Measurements from ENCODE around the gene PRKAR1B.

Gene PRKAR1B

GRCh38 chr7:601036-601594 lies 126.0 kb downstream of the PRKAR1B start:
- DNase-seq = no peak

- DNase-seq = no peak
Measured at GRCh38 chr7:600149-601035, 126.7 kb downstream of the PRKAR1B start.

DNA sequence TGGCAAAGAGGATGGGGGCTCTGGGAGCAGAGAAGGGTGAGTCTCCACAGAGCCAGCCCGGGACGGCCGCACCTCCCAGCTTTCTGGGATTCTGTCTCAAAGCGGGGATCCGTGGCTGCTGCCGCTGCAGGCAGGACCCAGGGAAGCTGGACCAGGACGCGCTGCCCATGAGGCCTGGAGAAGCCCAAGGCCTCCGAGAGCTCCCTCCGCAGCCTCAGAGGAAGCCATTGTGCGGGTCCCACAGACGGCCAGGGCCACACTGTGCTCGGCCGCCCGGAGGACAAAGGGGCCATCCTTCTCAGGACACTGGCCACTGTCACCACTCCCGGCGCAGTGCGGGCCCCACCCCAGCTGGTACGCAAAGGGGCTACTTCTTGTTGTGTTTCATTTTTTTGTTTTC lies 128.2 kb downstream of the PRKAR1B start:
- DNase-seq = no peak

GRCh38 chr7:597348-598178 lies 129.5 kb downstream of the PRKAR1B start:
- DNase-seq = no peak

DNA sequence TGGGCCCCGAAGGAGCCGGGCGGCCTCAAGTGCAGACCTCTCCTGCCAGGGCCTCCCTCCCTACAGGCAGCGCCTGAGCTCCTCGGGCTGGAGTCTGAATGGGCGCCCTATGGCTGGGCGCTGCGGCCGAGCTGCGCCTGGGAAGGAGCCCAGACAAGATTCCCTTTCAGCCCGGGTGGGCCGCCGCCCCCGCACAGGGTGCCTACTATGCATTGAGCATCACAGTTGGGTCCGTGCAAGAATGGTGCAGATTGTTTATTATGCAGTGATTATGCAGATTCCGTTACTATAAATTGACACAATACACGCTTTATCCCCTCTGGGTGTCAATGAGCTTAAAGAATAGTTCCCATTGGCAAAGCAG lies 130.3 kb downstream of the PRKAR1B start:
- no peak for DNase-seq

GRCh38 chr7:596071-596818 lies 130.8 kb downstream of the PRKAR1B start:
- no peak for DNase-seq

DNA sequence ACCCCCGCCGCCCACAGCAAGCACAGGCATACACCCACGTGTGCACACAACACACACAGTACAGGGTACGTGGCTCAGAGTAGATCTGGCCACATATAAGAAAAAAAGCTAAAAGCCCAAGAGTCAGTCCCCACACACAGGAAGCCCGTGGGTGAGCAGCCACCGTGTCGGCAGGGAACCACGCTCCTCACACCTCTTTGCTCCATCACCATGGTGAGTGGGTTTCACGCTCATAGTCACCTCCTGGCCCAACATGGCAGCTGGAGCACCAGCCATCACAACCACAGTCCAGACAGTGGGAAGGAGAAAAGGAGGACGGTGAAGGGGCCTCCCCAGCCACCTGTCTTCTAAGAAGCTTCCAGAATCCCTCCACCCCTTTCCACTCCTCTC lies 131.5 kb downstream of the PRKAR1B start:
- DNase-seq = no peak

DNA sequence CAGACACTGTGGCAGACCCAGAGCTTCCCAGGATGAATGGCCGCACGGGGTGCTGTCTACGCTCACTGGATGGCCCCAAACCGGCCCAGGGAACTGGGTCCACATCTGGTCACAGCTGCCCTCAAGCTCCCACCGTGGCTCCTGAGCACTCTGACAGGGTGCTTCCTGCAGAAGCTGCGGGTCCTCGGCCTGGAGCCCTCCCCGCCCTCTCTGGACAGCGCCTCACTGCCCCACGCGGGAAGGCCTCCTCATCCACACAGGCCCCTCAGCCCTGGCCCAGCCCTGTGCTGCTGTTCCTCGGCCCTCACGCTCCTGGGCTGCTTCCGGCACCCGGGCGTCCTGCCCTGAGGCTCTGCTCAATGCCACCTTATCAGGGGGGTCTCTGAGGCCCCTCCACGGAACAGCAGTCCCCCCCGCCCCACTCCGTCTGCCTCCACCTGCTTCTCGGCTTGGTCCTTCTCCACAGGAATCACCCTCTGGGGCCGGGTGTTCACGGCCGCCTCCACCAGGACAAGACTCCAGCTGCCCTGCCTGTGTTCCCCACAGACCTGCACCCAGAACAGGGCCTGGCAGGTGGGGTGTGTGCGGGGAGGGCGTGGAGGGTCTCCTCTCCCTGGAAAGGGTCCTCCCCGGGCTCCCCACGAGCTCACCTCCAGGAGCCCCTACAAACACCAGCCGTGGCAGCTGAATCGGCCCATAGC lies 132.0 kb downstream of the PRKAR1B start:
- DNase-seq = no peak

DNA sequence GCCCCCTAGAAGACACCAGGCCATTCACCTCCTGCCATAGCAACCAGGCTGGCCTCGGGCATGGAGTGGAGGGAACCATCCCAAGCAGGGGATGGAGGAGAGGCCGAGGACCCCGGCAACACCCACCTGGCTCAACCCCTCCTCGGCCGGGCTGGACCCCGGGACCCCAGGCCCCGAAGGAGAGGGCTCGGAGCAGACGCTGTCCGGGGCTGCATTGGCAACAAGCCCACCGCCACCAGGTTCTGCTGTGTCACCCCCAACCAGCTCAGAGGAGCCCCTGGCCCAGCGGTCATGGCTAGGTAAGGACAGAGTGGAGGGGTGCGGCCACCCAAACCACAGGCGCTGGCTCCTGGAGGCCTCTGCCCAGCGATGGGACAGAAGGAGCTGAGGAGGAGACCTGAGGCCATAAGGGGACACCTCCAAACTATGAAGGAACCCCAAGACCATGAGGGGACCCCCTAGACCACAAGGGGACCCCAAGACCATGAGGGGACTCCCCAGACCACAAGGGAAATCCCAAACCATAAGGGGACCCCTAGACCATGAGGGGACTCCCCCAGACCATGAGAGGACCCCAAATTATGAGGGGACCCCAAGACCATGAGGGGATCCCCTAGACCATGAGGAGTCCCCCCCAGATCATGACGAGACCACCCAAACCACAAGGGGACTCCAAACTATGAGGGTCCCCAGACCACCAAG lies 132.7 kb downstream of the PRKAR1B start:
- no peak for DNase-seq

DNA sequence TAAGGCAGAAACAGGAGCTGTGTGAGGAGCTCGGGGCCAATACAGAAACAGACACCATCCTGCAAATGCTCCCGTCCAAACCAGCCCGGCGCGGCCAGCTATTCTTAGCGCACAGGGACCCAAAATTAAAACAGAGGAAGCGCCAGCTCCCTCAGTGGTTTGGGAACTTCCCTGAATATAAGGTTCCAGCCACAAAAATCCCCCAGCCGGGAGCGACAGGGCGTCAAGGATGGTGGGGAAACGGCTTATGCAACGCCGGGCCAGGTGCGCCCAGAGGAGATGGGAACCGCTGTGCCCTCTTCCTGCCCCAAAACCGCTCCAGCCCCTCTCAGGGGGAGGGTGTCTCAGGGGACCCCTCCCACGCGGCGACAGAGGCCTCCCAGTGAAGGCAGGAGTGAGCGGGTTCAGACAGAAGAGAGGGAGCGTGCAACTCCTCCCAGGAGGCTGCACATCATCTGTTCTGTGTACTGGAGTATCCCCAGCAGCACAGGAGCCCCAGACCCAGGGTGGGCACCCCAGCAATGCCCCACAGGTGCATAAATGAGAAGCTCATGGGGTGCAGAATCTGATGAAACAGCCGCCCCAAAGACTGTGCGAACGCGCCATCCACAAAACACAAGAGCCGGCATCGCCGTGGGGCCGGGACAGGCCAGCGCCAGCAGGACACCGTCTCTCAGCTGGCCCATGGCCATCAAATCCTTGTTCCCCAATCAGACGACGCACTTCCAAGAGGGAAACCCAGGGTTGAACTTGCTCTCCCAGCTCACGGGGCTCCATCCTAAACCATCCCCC lies 133.6 kb downstream of the PRKAR1B start:
- DNase-seq = no peak

DNA sequence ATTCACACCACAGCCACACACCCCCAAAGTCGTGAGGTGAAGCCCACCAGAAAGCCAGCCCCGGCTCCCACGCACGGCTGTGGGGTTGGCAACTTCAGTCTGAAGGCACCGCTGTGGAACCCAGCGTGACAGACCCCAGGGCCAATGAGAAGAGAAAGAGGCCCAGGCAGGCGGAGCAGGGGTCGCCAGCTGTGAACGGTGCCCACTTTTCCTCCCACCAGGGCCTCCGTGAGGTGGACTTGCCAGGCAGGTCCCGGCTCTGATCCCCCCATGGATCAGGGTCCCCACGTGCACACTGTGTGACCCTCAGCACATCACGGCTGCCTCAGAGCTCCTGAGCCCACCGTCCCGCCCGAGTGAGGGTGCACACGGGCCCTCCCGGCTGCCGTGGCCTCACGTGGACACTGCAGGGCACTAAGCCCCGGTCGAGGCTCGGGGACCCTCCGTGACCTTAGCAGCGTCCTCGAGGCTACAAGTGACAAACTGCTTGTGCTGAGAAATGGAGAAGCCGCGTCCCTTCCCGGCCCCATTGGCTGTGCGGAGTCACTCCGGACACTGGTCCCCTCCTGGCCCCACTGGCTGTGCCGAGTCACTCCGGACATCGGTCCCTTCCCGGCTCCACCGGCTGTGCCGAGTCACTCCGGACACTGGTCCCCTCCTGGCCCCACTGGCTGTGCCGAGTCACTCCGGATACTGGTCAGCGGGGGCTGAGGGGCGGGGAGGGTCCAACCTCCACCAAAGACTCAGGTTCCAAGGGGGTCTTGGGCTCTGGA lies 135.0 kb downstream of the PRKAR1B start:
- DNase-seq = no peak

DNA sequence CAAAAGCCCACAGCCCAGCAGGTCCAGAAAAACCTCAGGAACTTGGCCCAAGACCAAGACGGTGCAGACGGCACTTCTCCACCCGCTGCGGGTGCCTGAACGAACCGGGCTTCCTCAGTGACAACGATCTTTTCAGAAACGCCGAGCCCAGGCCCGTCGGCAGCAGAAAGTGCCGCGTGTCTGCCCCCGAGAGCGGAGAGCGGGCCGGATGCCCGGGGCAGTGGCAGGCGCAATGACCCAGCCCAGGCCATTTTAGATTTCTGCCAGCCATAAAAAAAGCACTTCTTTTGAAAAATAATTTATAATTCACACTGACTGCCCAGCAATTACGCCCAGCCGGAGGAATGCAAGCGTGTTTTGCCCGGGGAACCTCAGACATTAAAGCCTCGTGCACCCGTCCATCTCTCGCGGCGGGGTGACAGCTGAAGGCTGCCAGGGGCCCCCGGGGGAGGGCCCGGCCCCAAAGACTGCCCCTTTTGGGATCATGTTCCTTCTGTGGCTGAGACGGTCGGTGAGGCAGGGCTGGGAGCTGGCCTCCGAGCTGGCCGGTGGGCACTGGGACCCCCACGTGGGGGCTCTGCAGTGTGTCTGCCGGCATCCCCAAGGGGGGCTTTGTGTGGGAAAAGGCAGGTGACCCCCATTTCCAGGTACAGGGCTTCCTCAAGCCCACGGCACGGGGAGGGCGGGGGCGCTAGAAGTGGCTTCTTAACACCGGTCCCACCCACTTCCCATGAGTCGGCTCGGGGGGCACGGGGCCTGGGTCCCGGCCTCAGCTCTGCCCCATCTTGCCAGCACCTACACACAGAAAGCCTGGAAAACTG lies 136.1 kb downstream of the PRKAR1B start:
- DNase-seq = no peak

DNA sequence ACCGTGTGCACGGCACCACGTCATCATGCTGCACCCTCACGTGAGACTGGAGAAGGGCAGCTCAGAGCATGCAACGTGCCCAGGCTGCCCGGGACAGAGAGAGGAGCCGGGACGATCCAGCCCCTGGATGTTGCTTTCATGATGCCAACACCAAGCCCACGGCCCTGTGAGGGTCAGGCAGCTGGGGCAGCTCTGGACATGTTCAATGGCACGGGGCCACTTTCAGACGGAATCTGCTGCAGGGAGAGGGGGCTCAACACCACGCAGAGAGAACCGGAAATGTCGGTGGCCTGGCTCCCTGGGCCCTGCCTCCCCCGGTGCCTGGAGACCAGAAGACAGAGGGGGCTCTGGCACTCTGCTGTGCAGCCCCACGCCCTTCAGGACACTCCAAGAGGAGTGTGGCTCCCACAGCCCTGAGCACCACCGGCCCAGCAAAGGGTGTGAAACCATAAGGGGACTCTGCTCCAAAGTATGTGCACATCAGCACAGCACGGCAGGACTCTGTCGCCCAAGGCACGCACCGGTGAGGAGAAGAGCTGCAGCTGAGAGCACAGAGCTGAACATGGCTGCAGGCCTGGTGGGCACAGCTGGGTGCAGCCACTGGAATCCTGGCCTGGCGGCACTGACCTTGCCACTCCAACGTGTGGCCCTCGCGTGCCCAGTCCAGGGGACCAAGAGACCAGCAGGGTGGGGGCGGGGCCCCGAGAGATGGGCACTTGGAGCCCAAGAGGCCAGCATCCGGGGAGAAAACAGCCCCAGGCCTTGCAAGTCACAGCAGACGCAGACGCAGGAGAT lies 137.1 kb downstream of the PRKAR1B start:
- no peak for DNase-seq

DNA sequence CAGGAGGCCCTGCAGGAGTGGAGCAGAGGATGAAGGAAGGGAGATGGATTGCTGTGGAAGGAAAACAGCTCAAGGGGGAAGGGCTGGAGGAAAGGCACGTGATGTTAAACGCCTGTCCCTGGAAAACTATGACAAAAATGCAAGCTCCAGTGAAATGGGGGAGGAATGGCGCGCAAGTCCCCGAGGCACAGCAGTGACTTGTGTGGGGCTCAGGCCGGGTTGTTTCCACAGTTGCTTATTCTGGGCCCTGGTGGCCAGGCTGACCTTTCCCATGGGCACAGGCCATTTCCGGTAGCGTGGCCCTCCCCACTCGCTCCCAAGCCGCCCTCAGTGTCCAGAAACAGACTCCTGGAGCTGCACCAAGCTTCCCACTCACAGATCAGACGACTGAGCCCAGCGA lies 139.3 kb downstream of the PRKAR1B start:
- DNase-seq = no peak

- DNase-seq = no peak
Measured at GRCh38 chr7:586494-586893, 140.6 kb downstream of the PRKAR1B start.

GRCh38 chr7:585873-586272 lies 141.2 kb downstream of the PRKAR1B start:
- DNase-seq = no peak

DNA sequence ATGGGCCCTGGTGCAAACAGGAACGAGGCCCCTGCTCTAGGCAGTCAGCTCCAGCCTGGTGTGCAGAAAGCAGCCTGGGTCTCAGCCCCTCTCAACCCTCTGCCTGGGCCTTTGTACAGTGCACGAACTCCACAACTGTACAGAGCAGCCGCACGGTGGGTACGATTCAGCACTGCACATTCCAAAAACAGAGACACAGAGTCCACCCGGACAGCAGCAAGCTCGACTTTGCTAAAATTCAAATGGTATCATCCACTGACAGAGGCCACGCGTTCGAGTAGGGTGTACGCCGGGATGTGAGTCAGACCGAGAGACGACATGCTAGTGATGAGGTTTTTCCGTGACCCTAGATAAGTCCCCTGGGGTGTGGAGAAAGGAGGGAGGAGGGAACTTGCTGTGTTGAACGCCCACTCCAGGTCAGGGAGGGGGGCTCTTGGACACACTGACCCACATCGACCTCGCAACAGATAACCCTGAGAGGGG lies 141.8 kb downstream of the PRKAR1B start:
- DNase-seq = peak; percentile 53

GRCh38 chr7:584820-585219 lies 142.3 kb downstream of the PRKAR1B start:
- DNase-seq = no peak

Measured in activated CD4-positive, CD25-positive, alpha-beta regulatory T cell treated with anti-CD3 and anti-CD28 coated beads, Interleukin-2, amount 50 U/mL, for 72 hours (primary cell).